HG02571 (cell line): ENCODE measurements around the gene JARID2.

Experiments used
- ATAC-seq: cut with Tn5 transposase; IDR thresholded peaks from one replicate; pipeline ENCODE4 v1.9.1; 2021; ENCODE audit warnings: mild to moderate bottlenecking, moderate library complexity; ENCODE audit not compliant: unreplicated experiment

The JARID2 gene

DNA sequence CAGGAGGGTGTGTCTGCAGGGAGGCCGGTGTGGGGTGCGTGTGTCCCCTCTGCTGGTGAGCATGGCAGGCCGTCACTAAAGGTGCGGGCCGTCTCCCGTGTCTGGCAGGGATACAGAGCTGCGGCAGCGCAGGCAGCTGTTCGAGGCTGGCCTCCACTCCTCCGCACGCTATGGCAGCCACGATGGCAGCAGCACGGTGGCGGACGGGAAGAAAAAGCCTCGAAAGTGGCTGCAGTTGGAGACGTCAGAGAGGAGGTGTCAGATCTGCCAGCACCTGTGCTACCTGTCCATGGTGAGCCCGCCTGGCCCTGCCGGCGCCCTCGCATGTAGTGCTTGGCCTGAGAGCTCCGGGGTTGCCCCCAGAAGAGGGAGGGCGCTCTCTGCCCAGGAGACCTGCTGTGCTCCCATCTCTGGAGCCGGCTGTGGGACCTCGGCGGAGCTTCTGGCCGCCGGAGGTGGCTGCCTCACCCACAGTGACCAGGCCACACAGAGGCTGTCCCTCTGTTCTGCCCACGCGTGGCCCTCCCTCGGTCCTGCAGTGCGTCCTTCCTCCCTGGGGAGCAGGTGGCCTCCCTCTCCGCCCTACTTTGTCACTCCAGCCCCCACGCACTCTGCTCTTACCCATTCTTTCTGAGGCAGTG lies 267.4 kb downstream of the JARID2 start:
- ATAC-seq, result no peak

DNA sequence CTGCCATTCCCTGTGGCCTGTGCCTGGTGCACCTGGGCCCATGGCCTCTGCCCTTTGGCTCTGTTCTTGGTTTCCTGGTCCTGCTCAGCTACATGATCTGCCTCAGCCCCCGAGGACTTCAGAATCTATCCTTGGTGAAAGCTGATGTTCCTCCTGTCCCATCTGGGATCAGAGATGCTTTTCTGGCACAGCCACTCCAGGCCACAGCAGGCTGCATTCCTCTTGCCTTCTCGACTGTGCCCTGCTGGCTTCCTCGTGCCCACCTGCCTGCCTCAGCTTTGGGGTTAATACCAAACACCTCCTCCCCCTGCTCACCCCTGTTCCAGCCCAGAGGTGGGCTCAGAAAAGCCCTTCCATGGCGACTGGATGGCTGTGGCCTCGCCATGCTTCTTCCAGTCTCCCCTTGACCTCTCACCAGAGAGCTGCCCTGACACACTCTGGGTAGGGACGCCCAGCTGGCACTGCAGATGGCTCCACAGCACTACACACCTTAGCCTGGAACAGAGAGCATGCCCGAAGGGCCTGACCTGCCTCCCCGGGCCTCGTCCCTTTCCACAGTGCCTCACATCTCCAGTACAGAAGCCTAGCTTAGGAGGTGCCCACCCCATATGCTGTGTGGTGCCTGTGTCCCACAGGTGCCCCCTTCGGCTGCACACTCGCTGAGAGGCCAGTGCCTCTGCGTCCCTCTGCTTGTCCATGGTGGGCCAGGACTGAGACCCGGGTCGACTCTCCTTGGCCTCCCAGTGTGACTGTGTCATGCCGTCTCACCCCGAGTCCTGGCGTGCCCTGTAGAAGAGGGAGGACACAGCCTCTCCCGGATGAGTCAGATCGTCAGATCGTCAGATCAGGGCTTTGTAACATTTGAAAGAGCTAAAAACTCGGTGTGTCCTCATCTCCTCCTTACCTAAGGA lies 268.2 kb downstream of the JARID2 start:
- no peak for ATAC-seq

DNA sequence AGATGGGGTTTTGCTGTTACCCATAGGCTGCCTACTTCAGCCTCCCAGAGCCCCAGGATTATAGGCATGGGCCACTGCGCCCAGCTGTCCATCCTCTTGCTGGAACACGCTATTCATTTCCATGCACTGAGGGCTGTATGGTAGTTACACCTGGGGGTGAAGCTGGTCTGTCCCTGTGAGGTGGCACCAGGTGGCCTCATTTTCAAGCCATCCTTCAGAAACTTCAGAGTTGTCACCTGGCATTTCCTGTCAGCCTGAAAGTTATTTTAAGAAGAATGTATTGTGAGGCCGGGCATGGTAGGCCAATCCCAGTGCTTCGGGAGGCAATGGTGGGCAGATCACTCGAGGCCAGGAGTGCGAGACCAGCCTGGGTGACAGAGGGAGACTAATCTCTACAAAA lies 269.4 kb downstream of the JARID2 start:
- no peak for ATAC-seq

DNA sequence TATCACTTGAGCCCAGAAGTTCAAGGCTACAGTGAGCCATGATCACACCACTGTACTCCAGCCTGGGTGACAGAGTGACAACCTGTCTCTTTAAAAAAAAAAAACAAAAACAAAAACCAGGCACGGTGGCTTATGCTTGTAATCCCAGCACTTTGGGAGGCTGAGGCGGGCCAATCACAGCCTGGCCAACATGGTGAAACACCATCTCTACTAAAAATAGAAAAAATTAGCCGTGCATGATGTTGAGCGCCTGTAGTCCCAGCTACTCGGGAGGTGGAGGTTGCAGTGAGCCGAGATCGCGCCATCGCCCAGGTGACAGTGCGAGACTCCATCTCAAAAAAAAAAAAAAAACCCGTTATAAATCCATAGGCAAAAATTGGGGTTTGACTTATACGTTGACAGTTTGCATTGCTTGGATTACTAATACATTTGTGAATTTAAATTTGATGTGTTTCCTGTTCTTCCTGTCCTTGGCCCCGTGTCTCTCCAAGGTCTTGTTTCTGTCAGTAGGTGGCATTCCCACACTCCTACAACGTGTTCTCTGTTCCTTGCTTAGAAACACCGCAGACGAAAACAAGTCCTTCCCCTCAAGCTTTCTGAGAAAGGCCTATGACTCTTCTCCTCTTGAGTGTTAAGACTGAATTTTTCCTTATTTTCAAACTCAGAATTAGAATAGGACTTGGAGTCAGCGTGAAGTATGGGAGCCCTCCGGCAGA lies 269.9 kb downstream of the JARID2 start:
- ATAC-seq, result no peak

DNA sequence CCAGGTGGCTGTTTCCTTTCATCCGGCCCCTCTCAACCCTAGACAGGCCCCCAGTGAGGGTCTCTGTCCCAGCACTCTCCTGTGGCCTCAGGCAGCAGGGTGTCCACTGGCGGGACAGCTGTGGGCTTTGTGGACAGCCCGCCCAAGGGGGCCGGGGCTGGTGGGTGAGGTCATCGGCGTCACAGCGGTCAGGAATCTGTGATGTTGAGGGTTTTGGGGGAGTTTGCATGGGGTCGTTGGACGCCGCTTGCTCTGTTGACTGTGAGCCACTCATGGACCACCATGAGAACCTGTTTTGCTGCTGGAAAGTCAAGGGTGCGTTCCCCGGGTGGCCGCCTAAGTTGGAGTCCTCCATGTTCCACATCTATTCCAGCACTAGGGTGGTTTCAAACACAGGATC lies 270.5 kb downstream of the JARID2 start:
- ATAC-seq, result no peak

DNA sequence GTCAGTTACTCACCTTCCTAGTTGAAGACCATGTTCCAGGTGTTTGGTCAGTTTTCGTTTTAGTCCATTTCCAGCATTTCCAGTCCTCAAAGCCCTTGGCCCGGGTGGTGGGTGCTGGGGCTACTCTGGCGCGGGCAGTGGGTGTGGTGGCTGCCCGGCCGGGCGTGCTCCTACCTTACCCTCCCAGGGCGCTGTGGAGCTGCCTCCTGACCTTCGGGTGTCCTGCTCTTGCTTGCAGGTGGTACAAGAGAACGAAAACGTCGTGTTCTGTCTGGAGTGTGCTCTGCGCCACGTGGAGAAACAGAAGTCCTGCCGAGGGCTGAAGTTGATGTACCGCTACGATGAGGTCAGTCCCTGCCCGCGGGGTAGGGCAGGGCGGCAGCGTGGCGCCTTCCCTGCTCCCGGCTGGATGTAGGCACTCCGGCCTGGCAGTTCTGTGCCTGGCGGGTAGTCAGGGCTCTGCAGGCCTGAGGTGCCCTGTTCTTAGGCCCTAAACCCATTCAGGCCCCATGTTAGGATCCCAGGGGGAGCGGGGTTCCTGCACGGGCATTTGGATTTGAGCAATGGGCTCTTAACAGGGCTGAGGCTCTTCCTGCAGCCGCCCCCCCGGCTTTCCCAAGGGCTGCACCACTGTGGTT lies 271.2 kb downstream of the JARID2 start:
- no peak for ATAC-seq

DNA sequence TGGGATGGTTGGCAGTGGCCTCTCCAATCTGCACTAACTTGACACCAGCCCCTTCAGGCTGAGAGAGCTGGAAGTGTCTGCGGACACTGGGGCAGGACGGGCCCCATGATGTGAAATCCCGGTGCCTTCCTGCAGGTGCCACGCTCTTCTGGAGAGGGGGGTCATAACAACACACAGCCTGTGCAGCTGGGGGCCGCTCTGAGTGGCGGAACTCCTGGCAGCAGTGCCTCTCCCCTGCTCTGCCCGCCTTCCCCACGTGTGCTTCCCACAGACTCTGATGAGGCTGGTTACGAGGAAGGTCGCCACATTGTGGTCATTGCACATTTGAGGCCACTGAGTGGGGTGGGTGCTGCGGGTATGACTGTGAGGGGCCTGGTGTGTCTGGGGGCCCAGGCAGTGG lies 271.7 kb downstream of the JARID2 start:
- ATAC-seq, result no peak

DNA sequence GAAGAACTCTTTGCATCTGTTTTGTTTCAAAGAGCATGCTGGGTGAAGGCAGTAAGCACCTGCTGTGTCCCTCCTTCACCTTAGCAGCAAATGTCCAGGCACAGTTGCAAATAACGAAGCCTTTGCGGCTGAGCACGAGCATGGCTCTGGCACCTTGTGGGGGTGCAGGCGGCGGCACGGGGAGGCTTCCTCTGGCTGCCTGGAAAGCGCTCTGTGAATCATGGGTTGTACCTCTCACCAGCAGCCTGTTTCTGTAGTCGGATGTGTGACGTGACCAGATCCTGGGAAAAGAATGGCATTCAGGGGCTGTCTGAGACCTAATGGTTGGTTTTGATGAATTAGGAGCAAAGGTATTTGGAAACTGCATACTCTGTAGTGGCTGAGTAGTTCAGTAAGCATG lies 272.2 kb downstream of the JARID2 start:
- ATAC-seq, result no peak

DNA sequence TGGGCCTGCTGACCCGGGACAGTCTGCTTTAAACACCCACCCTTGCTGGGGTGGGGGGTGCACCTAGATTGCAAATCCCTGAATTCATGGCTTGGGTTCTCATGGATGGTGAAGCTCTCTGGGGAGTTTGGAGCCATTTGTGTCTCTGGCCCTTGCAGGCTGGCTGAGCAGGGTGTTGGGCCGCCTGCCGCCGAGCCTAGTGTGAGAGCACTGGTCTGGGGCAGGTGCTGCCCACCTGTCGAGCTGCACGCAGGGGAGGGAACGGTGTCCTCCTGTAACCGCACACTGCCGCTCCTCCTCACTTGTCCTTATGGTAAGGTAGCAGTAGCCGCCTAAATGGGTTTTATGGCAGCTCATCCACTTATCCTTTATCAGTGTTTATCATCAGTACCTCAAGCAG lies 273.0 kb downstream of the JARID2 start:
- no peak for ATAC-seq

DNA sequence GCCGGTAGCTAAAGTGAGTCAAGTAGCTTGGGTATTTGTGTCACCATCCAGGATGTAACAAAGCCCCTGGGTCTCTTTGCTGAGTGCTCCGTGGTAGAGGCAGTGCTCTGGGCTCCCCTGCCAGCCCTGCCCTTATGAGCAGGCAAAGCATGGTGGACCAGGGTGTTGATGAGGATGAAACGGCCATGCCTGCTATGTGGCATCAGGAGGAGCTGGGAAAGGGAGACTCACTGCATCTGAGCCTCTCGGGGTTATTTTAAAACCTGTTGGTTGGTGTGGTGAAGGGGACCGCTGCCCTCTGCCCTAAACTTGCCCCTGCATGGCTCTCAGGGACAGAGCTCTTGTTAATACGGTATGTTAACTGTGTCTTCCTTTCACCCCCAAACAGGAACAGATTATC lies 273.8 kb downstream of the JARID2 start:
- no peak for ATAC-seq

DNA sequence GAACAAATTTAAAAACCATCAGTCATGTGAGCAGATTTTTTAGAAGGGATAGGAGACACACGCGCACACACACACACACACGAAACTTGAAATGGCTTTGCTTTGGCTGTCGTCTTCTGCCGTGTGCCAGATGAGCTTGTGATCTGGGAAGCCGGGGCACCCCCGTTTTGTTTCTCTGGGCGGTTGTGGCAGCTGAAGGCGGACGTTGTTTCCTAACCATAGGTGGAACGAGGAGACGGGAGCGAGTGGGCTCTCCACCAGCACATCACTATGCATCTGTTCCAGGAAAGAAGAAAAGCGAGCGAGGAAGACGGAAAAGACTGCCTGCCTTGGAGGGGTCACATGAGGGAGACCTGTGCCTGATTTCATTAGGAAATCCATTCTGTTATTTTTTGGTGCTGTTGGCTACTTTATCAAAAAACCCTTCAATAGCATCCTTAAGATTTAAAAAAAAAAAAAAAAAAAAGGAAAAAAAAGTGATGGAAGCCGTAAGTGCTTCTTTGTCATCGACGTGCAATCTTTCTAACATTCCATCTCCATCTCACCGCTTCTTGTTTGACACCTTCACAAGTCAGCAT lies 274.8 kb downstream of the JARID2 start:
- no peak for ATAC-seq

DNA sequence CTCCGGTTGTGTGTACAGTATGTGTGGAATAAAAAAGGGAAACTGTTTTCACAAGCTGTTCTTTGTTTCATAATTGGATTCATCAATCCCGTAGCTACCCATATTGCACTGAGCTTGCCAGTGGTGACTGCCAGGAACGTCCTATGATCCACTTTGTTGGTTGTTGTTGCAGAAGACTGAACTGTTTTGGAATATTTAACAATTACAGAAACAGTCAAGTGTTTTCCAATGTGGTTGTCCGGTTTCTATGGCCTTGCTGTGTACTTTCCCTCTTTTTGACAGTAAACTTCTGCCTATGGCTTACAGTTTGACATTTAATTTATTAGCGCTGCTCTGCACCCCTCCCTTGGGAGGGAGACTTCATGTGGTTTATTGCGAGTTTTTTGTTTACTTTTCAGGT lies 275.7 kb downstream of the JARID2 start:
- no peak for ATAC-seq

DNA sequence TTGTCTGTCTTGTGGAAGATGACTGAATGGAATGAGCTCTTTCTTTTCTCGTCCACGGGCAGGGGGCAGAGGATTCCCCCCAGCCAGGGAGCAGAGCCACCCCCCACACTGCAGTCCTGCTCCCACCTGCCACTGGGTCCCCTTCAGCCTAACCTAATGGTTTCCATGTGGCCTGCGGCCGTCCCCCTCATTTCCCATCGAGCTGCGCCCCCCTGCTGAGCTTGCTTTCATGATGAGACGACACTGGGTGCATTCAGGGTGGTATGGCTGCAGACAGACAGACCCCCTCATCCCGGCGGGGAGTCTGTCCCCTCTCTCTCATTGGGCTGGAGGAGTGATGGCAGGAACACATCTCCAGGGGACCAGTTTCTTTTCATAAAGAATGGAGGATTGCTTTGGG lies 276.2 kb downstream of the JARID2 start:
- ATAC-seq, result no peak

DNA sequence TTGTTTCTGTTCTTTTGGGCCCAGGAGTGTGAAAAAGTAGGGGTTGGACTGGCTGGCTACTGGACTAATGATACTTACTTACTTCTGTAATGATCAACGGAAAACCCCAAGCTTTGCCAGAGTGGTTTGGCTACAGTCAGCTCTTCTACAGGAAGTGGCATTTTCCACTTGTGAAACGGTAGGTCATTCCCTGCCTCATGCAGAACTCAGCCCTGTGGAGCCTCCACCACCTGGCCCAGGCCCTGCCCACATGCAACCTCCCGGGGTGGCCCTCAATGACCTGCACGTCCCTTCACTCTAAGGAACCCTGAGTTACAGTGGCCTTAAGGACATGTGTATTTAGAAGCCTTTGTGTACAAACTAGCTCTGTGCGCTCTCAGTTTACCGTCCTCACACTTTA lies 276.6 kb downstream of the JARID2 start:
- no peak for ATAC-seq

DNA sequence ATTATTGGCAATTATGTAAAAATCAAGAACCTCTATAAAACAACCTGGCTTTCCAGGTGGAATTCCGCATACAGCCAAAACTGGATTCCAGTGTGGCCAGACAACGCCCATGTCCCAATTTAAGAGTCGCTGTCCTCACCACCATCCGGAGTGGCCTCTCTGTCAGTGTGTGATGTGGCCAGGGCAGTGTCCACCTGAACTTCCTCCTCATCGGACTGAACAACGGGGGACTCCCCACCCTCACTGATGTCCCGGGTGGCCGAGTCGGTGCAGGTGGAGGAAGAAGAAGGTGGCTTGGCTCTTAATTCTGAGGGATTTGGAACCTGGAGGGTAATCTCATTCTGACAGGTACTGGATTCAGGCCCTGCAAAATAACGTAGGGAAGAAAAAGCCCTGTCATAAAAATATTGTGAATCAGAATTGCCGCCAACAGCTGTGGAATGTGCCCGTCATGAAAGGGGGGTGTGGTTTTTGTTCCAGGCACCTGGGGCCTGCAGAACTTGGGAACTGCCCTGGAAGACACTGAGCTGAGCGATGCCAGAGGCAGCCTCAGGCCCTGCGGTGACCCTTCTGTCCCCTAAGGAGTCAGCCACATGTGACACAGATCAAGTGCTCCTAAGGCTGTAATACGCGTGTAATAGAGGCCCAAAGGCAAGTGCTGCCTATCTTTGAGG lies 277.1 kb downstream of the JARID2 start:
- no peak for ATAC-seq

DNA sequence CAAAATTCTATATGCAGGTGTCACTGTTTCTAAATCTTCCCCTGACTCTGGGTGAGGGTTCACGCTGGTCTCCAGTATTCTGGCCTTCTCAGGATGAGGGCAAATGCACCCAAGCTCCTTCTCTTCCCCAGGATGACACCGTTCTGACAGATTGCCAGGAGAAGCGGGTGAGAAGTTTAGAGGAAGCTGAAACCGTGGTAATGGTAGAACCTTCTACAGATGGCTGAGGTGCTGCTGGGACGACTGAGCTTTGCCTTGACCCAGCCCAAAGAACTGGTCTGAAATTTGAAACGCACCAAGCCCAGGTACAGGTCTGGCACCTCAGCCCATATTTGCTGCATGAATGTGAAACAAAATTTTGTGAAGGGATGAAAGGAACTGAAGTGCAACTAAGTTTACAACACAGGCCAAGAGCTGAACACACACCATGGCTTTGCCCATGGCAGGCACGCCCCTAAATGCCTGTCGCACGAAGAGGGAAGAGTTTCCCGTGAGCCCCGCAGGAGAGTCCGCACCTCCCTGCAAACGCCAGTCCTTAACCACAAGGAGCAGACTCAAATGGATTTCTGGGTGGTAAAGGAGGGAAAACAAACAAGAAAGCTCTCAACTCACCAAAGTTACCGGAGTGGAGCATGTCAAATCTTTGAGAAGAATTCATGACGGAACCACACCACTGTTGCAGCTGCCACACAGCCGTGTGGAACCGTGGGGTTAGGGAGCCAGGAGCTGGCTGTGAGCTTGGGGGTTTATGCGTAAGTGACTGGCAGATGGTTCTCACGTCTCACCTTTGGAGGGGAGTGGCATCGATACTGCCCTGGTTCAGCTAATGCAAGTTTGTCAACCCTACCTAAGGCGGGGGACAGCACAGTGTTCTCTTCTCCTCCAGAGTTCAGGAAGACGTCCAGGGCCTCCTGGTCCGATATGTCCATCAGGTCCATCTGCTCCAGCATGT lies 278.1 kb downstream of the JARID2 start:
- no peak for ATAC-seq

DNA sequence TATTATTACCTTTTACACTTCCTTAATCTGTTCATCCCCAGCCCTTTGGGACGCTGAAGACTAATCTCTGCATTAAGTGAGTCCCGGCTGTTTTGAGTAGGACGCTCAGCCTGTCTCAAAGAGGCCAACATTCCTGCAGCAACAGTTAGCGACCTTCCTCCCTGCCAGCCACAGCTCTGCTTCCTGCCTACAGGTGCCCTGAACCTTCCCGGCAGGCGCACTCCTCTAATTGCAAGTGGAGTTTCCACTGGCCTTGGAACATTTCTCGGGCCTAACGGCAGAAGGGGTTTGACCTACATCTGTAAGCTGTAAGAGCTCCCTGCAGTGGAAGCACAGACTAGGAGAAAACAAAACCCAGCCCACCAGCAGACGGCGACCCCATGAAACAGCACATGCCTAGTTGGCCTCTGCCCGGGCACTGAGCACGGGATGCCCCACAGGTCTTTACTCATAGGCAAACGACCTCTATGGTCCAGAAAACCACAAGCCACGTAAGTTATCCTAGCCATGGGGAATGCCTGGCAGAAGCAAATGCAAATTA lies 279.1 kb downstream of the JARID2 start:
- no peak for ATAC-seq

DNA sequence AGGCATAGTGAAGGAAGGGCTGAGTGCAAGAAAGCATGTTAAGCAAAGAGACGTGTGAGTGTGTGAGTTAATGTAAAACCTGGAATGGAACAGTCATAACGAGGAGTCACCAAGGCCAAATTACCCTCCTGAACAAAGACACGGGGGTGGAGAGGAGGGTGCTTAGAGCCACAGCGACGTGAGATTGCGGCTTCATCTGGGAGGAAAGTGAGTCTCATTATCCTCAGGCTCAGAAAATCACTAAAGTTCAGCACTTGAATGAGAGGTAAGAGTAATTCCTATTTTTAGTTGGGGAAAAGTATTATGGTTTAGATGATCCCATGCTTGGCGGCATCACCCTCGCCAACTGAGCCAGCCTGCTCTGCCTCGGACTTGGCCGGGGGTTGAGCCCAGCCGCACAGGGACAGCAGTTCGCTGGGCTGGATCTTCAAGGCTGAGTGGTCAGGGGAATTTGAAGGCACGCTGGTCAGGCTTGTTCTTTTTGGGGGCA lies 280.4 kb downstream of the JARID2 start:
- ATAC-seq, result no peak
